Measurements from ENCODE around the gene MYBBP1A. TPM values are rescaled to one million over a fixed set of nuclear protein-coding genes. Genes with fewer than 3 reads are reported as not detected.

MYBBP1A gene
- polyA plus RNA-seq, 12 donors: 22.4 to 77.3 (median 29.3) TPM; not detected in 1

DNA sequence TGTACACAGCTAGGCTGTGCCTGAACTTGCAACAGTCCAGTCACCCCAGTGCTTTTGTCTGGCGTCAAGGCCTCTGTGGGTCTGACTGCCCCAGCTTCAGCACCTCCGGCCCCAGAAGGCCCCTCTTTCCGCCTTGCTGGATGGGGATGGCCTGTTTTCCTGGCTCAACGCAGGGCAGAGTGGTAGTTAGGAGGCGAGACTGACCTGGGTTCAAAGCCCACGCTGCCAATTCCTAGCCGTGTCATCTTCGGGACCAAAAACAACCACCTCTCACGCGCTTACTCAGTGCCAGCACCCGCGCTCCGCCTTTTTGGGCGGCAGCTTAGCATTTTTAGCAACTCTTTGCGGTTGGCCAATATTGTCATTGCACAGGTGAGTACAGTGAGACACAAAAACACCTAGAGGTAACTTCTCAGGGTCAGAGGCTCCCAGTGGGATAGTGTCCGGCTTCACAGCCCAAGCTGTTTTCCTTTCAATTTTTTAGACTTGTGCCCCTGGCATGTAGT, 4.6 kb downstream of the MYBBP1A start:
- no peak for DNase-seq

GRCh38 chr17:4549781-4550533, 5.2 kb downstream of the MYBBP1A start:
- no peak for DNase-seq

- DNase-seq: no peak
Observed at GRCh38 chr17:4548721-4549531, 6.3 kb downstream of the MYBBP1A start.

GRCh38 chr17:4548061-4548461, 7.1 kb downstream of the MYBBP1A start:
- no peak for DNase-seq

DNA sequence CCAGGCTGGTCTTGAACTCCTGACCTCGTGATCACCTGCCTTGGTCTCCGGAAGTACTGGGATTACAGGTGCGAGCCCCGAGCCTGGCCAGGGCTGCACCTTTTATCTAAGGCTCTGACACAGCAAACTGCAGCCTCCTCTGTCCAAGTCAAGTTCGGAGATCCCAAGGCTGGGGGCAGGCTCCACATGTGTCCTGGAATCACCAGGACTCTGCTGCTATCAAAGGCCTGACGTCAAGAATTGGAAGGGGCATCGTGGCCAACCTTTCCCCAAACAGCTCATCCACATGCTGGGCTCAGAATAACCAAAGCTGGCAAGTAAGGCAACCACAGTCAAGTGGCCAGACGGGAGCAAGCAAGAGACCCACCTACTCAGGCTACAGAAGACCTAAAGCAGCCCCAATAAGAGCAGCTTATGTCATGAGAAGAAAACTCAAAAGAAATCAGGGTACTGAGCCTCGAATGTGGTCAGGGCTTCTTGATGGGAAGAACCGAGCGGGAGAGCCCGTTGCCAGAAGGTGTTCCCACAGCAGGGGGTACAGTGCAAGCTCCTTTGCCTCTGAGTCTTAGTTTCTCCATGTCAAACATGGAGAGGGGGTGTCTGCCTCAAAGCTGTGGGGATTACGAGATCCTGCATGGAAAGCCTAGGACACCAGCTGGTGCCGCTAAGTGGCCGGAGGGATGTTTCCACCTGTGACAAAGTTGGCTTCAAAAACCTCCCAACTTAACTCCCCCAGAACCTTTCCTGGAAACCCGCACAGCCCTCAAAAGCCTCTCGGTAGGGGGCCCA, 7.9 kb downstream of the MYBBP1A start:
- no peak for DNase-seq

DNA sequence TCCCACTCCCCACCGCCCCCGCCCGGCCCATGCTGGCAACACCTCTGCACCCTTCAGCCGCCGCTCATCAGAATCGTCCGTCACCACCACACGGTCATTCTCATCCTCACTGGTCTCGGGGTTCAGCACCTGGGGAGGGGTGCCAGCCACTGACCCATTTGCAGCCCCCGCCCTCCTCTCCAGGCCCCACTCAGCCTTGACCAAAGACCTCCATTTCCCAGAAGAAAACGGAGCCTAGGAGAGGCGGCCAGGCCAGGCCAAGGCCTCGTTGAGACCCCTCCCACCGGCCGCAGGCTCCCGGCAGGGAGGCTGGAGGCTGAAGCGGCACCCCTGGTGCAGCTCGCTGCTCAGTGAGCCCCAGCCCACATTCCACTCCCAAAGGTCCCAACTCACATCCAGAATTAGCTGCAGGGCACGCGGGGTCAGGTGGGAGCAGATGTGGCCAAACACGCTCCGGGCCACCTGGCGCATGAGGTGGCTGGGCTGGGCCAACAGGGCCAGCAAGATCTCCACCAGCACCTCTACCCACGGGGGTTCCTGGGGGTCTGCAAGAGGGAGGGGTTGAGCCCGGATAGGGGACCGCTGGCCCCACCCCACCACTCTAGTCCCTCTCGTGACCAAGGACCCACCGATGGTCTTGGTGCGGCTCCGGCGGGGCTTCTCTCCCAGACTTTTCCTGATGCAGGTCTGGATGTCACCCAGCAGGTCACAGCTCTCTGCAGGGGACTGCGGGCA, 9.8 kb downstream of the MYBBP1A start:
- no peak for DNase-seq

DNA sequence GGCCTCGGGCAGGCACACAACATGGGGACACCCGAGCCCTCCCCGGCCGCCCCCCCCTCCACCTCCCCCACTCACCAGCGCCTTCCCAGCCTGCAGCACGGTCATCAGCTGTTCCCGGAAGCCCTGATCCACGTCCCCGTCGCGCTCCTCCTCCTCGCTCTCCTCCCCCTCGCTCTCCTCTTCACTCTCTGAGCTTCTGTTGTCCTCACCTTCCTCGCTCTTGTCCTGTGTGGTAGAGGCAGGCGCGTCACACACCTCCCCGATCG, 10.3 kb downstream of the MYBBP1A start:
- no peak for DNase-seq

GRCh38 chr17:4544135-4544950, 10.8 kb downstream of the MYBBP1A start:
- DNase-seq: no peak

DNA sequence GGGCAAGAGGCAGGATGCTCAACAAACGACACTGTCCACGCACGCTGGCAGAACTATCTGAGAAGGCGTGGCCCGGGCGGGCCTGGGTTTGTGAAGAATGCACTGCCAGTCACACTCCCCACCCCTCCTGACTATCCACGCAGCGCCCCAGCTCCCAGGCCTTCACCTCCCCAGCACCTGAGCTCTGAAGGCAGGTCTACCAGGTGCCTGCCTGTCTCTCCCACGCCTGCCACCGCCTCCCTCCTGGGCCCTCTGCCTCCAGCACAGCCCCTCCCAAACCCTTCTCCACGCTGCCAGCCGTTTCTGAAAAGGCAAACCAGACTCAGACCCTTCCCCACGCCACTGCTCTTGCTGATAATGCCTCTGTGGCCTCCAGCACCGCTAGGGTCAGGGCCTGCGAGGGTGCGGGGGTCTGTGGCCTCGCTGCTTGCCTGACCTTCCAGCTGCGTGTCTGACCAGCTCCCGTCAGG, 11.6 kb downstream of the MYBBP1A start:
- DNase-seq: no peak

DNA sequence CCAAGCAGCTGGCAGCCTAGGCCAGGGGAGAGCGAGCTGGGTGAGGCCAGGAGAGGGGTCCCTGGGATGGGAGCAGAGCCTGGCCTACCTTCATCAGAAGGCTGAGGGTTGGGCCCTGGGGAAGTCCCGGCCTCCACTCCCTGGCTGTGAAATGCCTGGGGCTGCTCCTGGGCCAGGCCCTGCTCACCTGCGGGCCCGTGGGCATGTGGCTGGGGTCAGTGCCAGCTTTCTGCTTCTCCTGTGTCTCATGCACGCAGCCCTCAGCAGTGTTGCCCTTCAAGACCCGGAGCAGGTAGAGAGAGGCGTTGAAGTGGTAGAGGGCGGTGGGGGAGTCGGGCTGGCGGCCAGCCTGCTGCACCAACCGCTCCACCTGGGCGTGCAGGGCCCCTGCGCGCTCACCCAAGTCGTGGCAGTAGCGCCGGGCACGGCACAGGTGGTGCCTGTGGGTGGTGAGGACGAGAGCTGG, 12.4 kb downstream of the MYBBP1A start:
- no peak for DNase-seq

DNA sequence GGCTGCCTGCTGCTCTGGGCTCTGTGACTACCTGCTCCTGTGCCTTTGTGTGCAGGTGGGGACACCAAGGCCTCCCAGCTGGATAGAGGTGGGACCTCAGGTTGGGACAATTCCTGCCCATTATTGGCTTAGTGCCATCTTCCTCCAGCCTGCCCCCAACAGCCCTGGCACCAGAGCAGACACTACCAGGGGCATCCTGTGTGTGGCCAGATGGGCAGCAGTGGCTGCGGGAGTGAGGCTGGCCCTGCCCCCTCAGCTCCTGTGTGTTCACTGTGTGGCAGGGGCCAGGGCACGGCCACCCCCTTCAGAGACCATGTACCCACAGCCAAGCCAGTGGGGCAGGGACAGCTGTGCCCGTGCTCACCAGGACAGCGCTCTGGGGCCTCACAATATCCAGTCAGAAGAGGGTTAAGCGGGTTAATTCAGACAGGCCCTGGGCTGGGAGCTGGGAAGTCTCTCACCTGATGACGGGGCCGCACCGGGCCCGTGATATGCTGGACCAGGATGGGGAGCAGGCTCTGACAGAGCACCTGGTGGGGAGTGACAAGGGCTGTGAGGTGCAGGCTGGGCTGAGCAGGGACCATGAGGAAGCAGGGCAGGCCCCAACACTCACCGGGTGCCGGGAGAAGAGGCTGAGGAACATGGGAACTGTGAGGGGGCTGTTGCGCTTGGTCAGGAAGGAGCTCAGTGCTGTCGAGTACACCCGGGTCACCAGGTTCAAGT, 13.0 kb downstream of the MYBBP1A start:
- no peak for DNase-seq

DNA sequence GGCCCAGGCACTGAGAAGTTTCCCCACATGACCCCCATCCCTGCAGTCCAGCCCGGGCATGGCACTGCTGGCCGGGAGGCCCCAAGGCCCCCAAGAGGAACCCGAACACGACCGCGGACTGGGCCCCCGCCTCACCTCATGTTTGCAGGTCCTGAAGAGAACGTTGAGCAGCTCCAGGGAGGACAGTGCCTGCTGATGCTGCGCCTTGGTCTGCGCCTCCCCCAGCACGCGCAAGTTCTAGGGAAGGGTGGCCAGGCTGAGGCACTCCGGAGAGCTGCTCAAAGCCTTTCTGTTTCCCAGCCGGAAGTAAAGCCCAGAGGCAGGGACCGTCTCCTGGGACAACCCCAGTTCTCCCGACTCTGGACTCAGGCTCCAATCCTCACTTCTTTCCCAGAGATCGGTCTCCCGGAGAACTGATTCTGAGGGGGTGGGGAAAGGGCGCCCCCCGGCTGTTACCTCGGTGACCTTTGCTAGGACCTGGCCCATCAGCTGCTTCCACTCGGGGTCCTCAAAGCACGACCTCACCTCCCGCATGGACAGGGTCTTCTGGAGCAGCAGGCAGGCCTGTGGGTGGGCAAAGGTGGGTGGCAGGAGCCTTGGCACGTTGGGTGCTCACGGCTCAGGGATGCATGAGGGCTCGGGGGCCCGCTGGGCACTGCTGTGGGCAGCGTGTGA, 13.7 kb downstream of the MYBBP1A start:
- DNase-seq: no peak

- DNase-seq: no peak
Observed at GRCh38 chr17:4540687-4541327, 14.4 kb downstream of the MYBBP1A start.

GRCh38 chr17:4540224-4540651, 14.9 kb downstream of the MYBBP1A start:
- no peak for DNase-seq

- no peak for DNase-seq
Observed at GRCh38 chr17:4539576-4540223, 15.5 kb downstream of the MYBBP1A start.

- DNase-seq: no peak
Observed at GRCh38 chr17:4539025-4539424, 16.2 kb downstream of the MYBBP1A start.

- no peak for DNase-seq
Observed at GRCh38 chr17:4538236-4539002, 16.8 kb downstream of the MYBBP1A start.

Measured in muscle of arm (tissue), 12 donors.